RWPE2 (cell line): ENCODE results near the gene LIMS4.
"Not testable (repeated sequence)": the region's sequence is repeated elsewhere in the genome, so short reads cannot be mapped to it uniquely, and the experiment has no call there.

Experiments
- ATAC-seq: fragments of 200-7000 bp; cut with Tn5 transposase; 3 replicates; pipeline ENCODE4 v1.9.1; 2021; ENCODE audit warnings: low read depth
- DNase-seq: peaks from one replicate; pipeline ENCODE4 v3.0.0-alpha.2; 2020; ENCODE audit warnings: low spot score
- H3K27ac ChIP-seq: fragments of 450-650 bp; 2 replicates; pipeline ENCODE4 v1.5.1; 2017; ENCODE audit warnings: mild to moderate bottlenecking; ENCODE audit not compliant: poor library complexity, severe bottlenecking
- H3K27me3 ChIP-seq: fragments of 250-450 bp; sonication (Bioruptor Pico); 2 replicates; pipeline ENCODE4 v1.5.1; 2021; ENCODE audit warnings: mild to moderate bottlenecking, moderate library complexity; ENCODE audit not compliant: insufficient read depth, poor library complexity, severe bottlenecking
- H3K36me3 ChIP-seq: fragments of 250-450 bp; sonication (Bioruptor Pico); 2 replicates; pipeline ENCODE4 v1.5.1; 2020; ENCODE audit warnings: low read depth, mild to moderate bottlenecking, moderate library complexity
- H3K4me1 ChIP-seq: fragments of 250-450 bp; sonication (Bioruptor Pico); 2 replicates; pipeline ENCODE4 v1.5.1; 2021; ENCODE audit warnings: mild to moderate bottlenecking, moderate library complexity; ENCODE audit not compliant: insufficient read depth, poor library complexity, severe bottlenecking
- H3K4me3 ChIP-seq: fragments of 250-450 bp; sonication (Bioruptor Pico); 2 replicates; pipeline ENCODE4 v1.5.1; 2021; ENCODE audit warnings: mild to moderate bottlenecking, moderate library complexity; ENCODE audit not compliant: severe bottlenecking
- H3K9me3 ChIP-seq: fragments of 250-450 bp; sonication (Bioruptor Pico); 2 replicates; pipeline ENCODE4 v1.5.1; 2021; ENCODE audit warnings: mild to moderate bottlenecking, moderate library complexity; ENCODE audit not compliant: severe bottlenecking

The LIMS4 gene

GRCh38 chr2:110449127-110449947 lies 23.3 kb downstream of the LIMS4 start:
- ATAC-seq, result peak; percentile 90
- H3K9me3 ChIP-seq, H3K36me3 ChIP-seq, H3K27me3 ChIP-seq, DNase-seq, H3K4me3 ChIP-seq, H3K4me1 ChIP-seq, H3K27ac ChIP-seq: not testable (repeated sequence)

- H3K27ac ChIP-seq, ATAC-seq, H3K36me3 ChIP-seq, DNase-seq, H3K9me3 ChIP-seq, H3K4me3 ChIP-seq, H3K27me3 ChIP-seq, H3K4me1 ChIP-seq: not testable (repeated sequence)
These were observed 26.0 kb downstream of the LIMS4 start for GRCh38 chr2:110446644-110447043.

- H3K4me1 ChIP-seq, H3K4me3 ChIP-seq, H3K27ac ChIP-seq, H3K36me3 ChIP-seq, H3K9me3 ChIP-seq, H3K27me3 ChIP-seq, DNase-seq: not testable (repeated sequence)
- ATAC-seq, result peak; percentile 86
These were observed 29.2 kb downstream of the LIMS4 start for GRCh38 chr2:110443305-110444005.

- not testable (repeated sequence) for H3K36me3 ChIP-seq, H3K4me1 ChIP-seq, DNase-seq, H3K4me3 ChIP-seq, H3K27me3 ChIP-seq, H3K27ac ChIP-seq, H3K9me3 ChIP-seq
- ATAC-seq, result peak; percentile 52
These were observed 30.7 kb downstream of the LIMS4 start for GRCh38 chr2:110441905-110442304.

GRCh38 chr2:110434565-110434964 lies 38.1 kb downstream of the LIMS4 start:
- H3K36me3 ChIP-seq, H3K27ac ChIP-seq, H3K4me1 ChIP-seq, H3K9me3 ChIP-seq, H3K27me3 ChIP-seq, DNase-seq, H3K4me3 ChIP-seq: not testable (repeated sequence)
- ATAC-seq, result 0 out of 3 replicates have a peak, but pooled peaks have one; percentile 33

GRCh38 chr2:110425725-110426124 lies 46.9 kb downstream of the LIMS4 start:
- not testable (repeated sequence) for H3K27me3 ChIP-seq, DNase-seq, ATAC-seq, H3K36me3 ChIP-seq, H3K27ac ChIP-seq, H3K4me1 ChIP-seq, H3K9me3 ChIP-seq, H3K4me3 ChIP-seq

GRCh38 chr2:110424421-110424820 lies 48.2 kb downstream of the LIMS4 start:
- not testable (repeated sequence) for ATAC-seq, H3K4me1 ChIP-seq, H3K27me3 ChIP-seq, H3K36me3 ChIP-seq, H3K4me3 ChIP-seq, H3K9me3 ChIP-seq, DNase-seq, H3K27ac ChIP-seq

GRCh38 chr2:110423574-110423962 lies 49.0 kb downstream of the LIMS4 start:
- not testable (repeated sequence) for H3K9me3 ChIP-seq, H3K4me3 ChIP-seq, H3K4me1 ChIP-seq, ATAC-seq, DNase-seq, H3K36me3 ChIP-seq, H3K27ac ChIP-seq, H3K27me3 ChIP-seq

GRCh38 chr2:110422852-110423573 lies 49.6 kb downstream of the LIMS4 start:
- DNase-seq, H3K4me3 ChIP-seq, H3K36me3 ChIP-seq, ATAC-seq, H3K27ac ChIP-seq, H3K27me3 ChIP-seq, H3K4me1 ChIP-seq, H3K9me3 ChIP-seq: not testable (repeated sequence)

- not testable (repeated sequence) for H3K4me1 ChIP-seq, DNase-seq, H3K36me3 ChIP-seq, H3K27ac ChIP-seq, H3K4me3 ChIP-seq, ATAC-seq, H3K9me3 ChIP-seq, H3K27me3 ChIP-seq
These were observed 51.8 kb downstream of the LIMS4 start for GRCh38 chr2:110420641-110421354.

GRCh38 chr2:110407142-110407541 lies 65.5 kb downstream of the LIMS4 start:
- H3K4me1 ChIP-seq, DNase-seq, H3K36me3 ChIP-seq, H3K27ac ChIP-seq, H3K4me3 ChIP-seq, H3K27me3 ChIP-seq, ATAC-seq, H3K9me3 ChIP-seq: not testable (repeated sequence)
